GM23338 (cell line): Measurements from ENCODE around the gene SPR. TPM values are rescaled to one million over a fixed set of nuclear protein-coding genes. Genes with fewer than 3 reads are reported as not detected.

Experiments used
- ATAC-seq: fragments of 200-7000 bp; cut with Tn5 transposase; 3 replicates; pipeline ENCODE4 v1.9.1; 2020
- DNase-seq: peaks from one replicate; pipeline ENCODE4 v3.0.0-alpha.2; 2015; ENCODE audit warnings: low spot score
- H2AFZ ChIP-seq: fragments of 200-600 bp; sonication (generic); 2 replicates; pipeline ENCODE4 v1.8.0; 2016; ENCODE audit warnings: antibody characterized with exemption, mild to moderate bottlenecking, moderate library complexity
- H3F3A ChIP-seq: fragments of 200-600 bp; sonication (generic); replicated peaks from 2 replicates; pipeline ENCODE4 v1.8.0; 2017; ENCODE audit warnings: antibody characterized with exemption, mixed run types, low read depth
- H3K27ac ChIP-seq: fragments of 200-600 bp; sonication (generic); 2 replicates; pipeline ENCODE4 v1.6.1; 2016; ENCODE audit warnings: low read depth
- H3K27me3 ChIP-seq: fragments of 200-600 bp; sonication (generic); 2 replicates; pipeline ENCODE4 v1.8.0; 2016; ENCODE audit warnings: mild to moderate bottlenecking, mixed run types, moderate library complexity; ENCODE audit not compliant: insufficient read depth
- H3K36me3 ChIP-seq: fragments of 200-600 bp; sonication (generic); 2 replicates; pipeline ENCODE4 v1.8.0; 2016; ENCODE audit warnings: mild to moderate bottlenecking; ENCODE audit not compliant: insufficient read depth
- H3K4me1 ChIP-seq: fragments of 200-600 bp; sonication (generic); 2 replicates; pipeline ENCODE4 v1.8.0; 2016; ENCODE audit warnings: mild to moderate bottlenecking, moderate library complexity; ENCODE audit not compliant: insufficient read depth
- H3K4me2 ChIP-seq: fragments of 200-600 bp; sonication (generic); 2 replicates; pipeline ENCODE4 v1.7.1; 2017; ENCODE audit warnings: mixed run types
- H3K4me3 ChIP-seq: fragments of 200-600 bp; sonication (generic); 2 replicates; pipeline ENCODE4 v1.6.1; 2016; ENCODE audit warnings: mixed run types
- H3K79me2 ChIP-seq: fragments of 200-600 bp; sonication (generic); replicated peaks from 2 replicates; pipeline ENCODE4 v1.8.0; 2017; ENCODE audit warnings: mild to moderate bottlenecking; ENCODE audit not compliant: insufficient read depth
- H3K9me2 ChIP-seq: fragments of 200-600 bp; sonication (generic); 2 replicates; pipeline ENCODE4 v1.8.0; 2017; ENCODE audit not compliant: insufficient read depth
- H4K20me1 ChIP-seq: fragments of 200-600 bp; sonication (generic); replicated peaks from 2 replicates; pipeline ENCODE4 v1.8.0; 2017; ENCODE audit warnings: mild to moderate bottlenecking; ENCODE audit not compliant: insufficient read depth
- H3K27ac Mint-ChIP-seq: 2 replicates; pipeline ENCODE4 v1.8.0; 2020; ENCODE audit warnings: inconsistent platforms, mild to moderate bottlenecking, moderate library complexity, mixed read lengths
- H3K27me3 Mint-ChIP-seq: 3 replicates; pipeline ENCODE4 v1.8.0; 2022; ENCODE audit warnings: low read depth, mild to moderate bottlenecking, moderate library complexity, mixed read lengths, inconsistent platforms; ENCODE audit not compliant: insufficient read depth, poor library complexity
- H3K36me3 Mint-ChIP-seq: 3 replicates; pipeline ENCODE4 v1.8.0; 2021; ENCODE audit warnings: low read depth, mild to moderate bottlenecking, inconsistent platforms, moderate library complexity, mixed read lengths
- H3K4me1 Mint-ChIP-seq: 3 replicates; pipeline ENCODE4 v1.8.0; 2020; ENCODE audit warnings: mild to moderate bottlenecking, inconsistent platforms, mixed read lengths
- H3K4me3 Mint-ChIP-seq: 3 replicates; pipeline ENCODE4 v1.8.0; 2021; ENCODE audit warnings: moderate library complexity, mild to moderate bottlenecking, inconsistent platforms, mixed read lengths
- H3K9me3 Mint-ChIP-seq: 3 replicates; pipeline ENCODE4 v1.8.0; 2020; ENCODE audit warnings: moderate library complexity, mild to moderate bottlenecking, inconsistent platforms, mixed read lengths
- EZH2 ChIP-seq: fragments of 200-600 bp; sonication (generic); IDR thresholded peaks from one replicate; pipeline ENCODE4 v1.8.0; 2017; ENCODE audit warnings: antibody characterized with exemption, mild to moderate bottlenecking, low read depth; ENCODE audit not compliant: unreplicated experiment
- EZH2phosphoT487 ChIP-seq: fragments of 200-600 bp; sonication (generic); IDR thresholded peaks from one replicate; pipeline ENCODE4 v1.8.1; 2018; ENCODE audit warnings: antibody characterized with exemption; ENCODE audit not compliant: unreplicated experiment
- ZNF114 ChIP-seq: fragments of 250-450 bp; sonication (Bioruptor Pico); IDR thresholded peaks from 2 replicates; pipeline ENCODE4 v1.5.0; 2020; ENCODE audit warnings: mild to moderate bottlenecking, moderate library complexity
- polyA plus RNA-seq: library from polyadenylated mRNA; unstranded; fragments of >200 nt; fragmentation: Nextera tagmentation; extraction: Ambion mirVana; gene quantifications from 2 replicates; pipeline ENCODE4 v1.2.1, GENCODE V29; 2016
- total RNA-seq: library from RNA; depleted of rRNA; stranded (reverse); fragments of >200 nt; shearing (Covaris generic); gene quantifications from 2 replicates; pipeline ENCODE4 v1.2.3, GENCODE V29; 2014
- TF ChIP-seq, protein P1 (sequence below): IDR thresholded peaks from 2 replicates; pipeline ENCODE4 v1.6.1; 2016; ENCODE audit warnings: antibody characterized with exemption

Gene SPR
- total and polyA plus RNA-seq, 2 experiments from 2014 or later, result 10.7 to 15.2 TPM

DNA sequence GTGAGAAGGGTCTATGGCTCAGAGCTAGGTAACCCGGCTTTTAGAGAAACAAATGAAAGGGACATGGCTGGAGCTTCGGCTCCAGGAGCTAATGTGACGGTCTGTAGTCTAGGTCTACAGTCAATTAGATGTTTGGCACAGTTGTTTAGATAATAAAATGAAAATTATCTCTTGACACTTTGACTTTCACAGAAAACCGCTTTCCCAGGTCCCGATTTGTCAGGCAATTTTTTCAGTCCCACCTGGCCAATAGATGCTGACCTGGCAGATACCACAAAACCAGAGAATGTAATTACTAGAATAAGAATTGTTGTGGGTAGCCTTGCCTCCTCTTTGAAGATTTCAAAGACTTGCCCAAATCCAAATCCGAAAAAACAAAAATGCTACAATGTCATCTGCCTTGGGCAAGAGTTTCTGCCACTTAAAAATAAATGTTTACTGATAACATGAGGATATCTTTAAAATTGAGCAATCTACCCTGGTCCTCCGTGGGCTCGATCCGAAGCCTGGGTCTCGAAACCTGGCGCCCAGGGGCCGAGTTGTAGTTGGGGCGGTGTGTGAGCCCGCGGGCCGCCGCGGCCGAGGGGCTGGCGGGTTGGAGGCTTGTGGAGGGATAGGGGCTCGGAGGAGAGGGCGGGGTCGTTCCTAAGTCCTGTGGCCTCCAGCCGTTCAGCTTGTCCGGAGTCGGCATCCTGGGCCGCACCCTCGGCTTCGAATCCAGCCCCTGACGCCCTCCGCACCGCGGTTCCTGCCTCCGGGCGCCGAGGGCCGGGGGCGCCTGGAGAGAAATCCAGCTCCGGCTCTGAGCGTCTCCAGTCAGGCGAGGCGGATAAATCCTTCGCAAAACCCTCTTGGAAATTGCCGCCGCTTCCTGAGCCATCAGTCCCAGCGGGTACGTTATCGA lies 32.5 kb downstream of the SPR start:
- Mint-ChIP-seq H3K4me3 (peak overlapping the region; percentile 81), H3K27me3 (peaks cover 23% of the 10 kb centered on the region), H3K36me3 (peaks cover 4% of the 10 kb centered on the region; the same call in 1 of the 3 replicates), H3K27ac (no peak overlapping the region), H3K9me3 (peaks cover 3% of the 10 kb centered on the region; the same call in 2 of the 3 replicates), H3K4me1 (peaks cover 32% of the 10 kb centered on the region)
- H3K4me1 ChIP-seq, result peaks cover 41% of the 10 kb centered on the region
- H3F3A ChIP-seq, result peaks cover 29% of the 10 kb centered on the region
- ATAC-seq (peak; percentile 0; the same call in 2 of the 3 replicates), DNase-seq (peak; percentile 76)
- H3K4me2 ChIP-seq, result peak overlapping the region; percentile 91
- H3K79me2 ChIP-seq, result no peaks in the 10 kb centered on the region
- H3K27ac ChIP-seq, result no peak overlapping the region
- peak overlapping the region; percentile 56 for H3K4me3 ChIP-seq
- H3K9me2 ChIP-seq, result no peaks in the 10 kb centered on the region
- peaks cover 13% of the 10 kb centered on the region for H4K20me1 ChIP-seq
- H2AFZ ChIP-seq, result peak overlapping the region; percentile 19; the same call in 1 of the 2 replicates
- TF ChIP-seq ZNF114 (CRISPR knock-in tag) (no peak), EZH2 (peak; percentile 62)
- H3K27me3 ChIP-seq, result peaks cover 99% of the 10 kb centered on the region
- no peaks in the 10 kb centered on the region for H3K36me3 ChIP-seq

DNA sequence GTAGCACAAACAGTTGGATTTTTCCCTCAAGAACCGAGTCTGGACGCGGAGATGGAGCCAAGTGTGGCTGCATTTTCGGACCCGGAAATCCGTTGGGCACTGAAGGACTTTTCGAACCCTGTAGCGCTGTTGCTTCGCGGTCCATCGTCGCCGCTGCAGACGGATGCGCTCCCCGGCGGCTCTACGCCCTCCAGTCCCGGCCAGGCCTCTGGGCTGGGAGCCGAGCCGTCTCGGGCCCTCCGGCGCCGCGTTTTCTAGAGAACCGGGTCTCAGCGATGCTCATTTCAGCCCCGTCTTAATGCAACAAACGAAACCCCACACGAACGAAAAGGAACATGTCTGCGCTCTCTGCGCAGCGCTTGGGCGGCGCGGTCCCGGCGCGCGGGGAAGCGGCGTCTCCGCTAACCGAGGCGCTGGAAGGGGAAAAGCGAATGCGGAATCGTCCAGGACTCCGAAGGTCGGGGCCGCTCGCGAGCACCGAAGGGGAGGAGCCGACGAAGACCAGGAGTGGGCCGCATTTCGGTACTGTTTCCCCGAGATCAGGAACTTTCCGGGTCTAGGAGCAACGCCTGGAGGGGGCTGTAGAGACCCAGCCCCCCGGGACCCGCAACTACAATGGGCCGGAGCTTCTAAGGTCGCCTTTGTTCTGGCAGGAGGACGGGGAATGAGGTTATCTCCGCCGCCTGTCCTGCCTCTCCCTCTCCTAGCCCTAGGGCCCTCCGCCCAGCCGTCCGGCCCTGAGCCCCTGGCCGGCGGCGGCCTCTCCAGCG lies 33.3 kb downstream of the SPR start:
- Histone ChIP-seq H3K79me2 (no peaks in the 10 kb centered on the region), H3K4me1 (peaks cover 41% of the 10 kb centered on the region), H3K9me2 (no peaks in the 10 kb centered on the region), H2AFZ (peak overlapping the region; percentile 77), H3K4me2 (peak overlapping the region; percentile 91), H4K20me1 (peaks cover 13% of the 10 kb centered on the region), H3K36me3 (no peaks in the 10 kb centered on the region), H3K4me3 (peak overlapping the region; percentile 56), H3F3A (peaks cover 28% of the 10 kb centered on the region), H3K27me3 (peaks cover 99% of the 10 kb centered on the region), H3K27ac (no peak overlapping the region)
- no peak overlapping the region for H3K27ac Mint-ChIP-seq
- ATAC-seq (peak; percentile 3), DNase-seq (peak; percentile 83)
- H3K27me3 Mint-ChIP-seq, result peaks cover 15% of the 10 kb centered on the region
- H3K4me1 Mint-ChIP-seq, result peaks cover 31% of the 10 kb centered on the region
- H3K4me3 Mint-ChIP-seq, result peak overlapping the region; percentile 81
- TF ChIP-seq EZH2, result peak; percentile 81
- TF ChIP-seq EZH2phosphoT487, result peak; percentile 80
- TF ChIP-seq, protein P1, sequence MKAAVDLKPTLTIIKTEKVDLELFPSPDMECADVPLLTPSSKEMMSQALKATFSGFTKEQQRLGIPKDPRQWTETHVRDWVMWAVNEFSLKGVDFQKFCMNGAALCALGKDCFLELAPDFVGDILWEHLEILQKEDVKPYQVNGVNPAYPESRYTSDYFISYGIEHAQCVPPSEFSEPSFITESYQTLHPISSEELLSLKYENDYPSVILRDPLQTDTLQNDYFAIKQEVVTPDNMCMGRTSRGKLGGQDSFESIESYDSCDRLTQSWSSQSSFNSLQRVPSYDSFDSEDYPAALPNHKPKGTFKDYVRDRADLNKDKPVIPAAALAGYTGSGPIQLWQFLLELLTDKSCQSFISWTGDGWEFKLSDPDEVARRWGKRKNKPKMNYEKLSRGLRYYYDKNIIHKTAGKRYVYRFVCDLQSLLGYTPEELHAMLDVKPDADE, result no peak
- H3K9me3 Mint-ChIP-seq, result peaks cover 3% of the 10 kb centered on the region; the same call in 2 of the 3 replicates
- peaks cover 4% of the 10 kb centered on the region; the same call in 1 of the 3 replicates for H3K36me3 Mint-ChIP-seq
